ENCODE results near the gene NDUFA7.

GRCh38 chr19:8366121-8366581 is 45.0 kb upstream of the NDUFA7 start:
- TF ChIP-seq CTCF (IDR thresholded peaks at IDR 0.05) (no peak), POLR2A (IDR thresholded peaks at IDR 0.05) (no peak)
